Caco-2 (cell line): ENCODE data around the gene IL1RL2. TPM values are rescaled to one million over a fixed set of nuclear protein-coding genes. Genes with fewer than 3 reads are reported as not detected.

ENCODE experiments used
- BruUV-seq: library from RNA; stranded (reverse); fragments of 400-500 nt; replicated peaks from 2 replicates; lab custom pipeline; 2021; lab: Mats Ljungman, UMichigan
- CTCF ChIA-PET: fragments of 300-600 bp; sonication (Branson Sonifier 250); formaldehyde crosslinking; loops from one replicate; lab custom pipeline; 2022; ENCODE audit warnings: antibody characterized with exemption; lab: Charles Lee
- POLR2A ChIA-PET: fragments of 300-600 bp; sonication (Branson Sonifier 250); formaldehyde crosslinking; loops from one replicate; lab custom pipeline; 2022; ENCODE audit warnings: antibody characterized with exemption; lab: Charles Lee
- DNase-seq, 2 experiments: peaks; one replicate each; pipeline versions ENCODE4 v3.0.0 to v3.0.0-alpha.2; 2020 to 2022
- H3K27me3 ChIP-seq: replicated peaks from 2 replicates; pipeline ENCODE4 v1.6.0; 2011; ENCODE audit warnings: low read length; ENCODE audit not compliant: control insufficient read depth, insufficient read depth
- H3K36me3 ChIP-seq: 2 replicates; pipeline ENCODE4 v1.5.1; 2011; ENCODE audit warnings: low read length; ENCODE audit not compliant: control insufficient read depth, insufficient read depth
- H3K4me1 ChIP-seq: fragments of 250-450 bp; sonication (Bioruptor Pico); 2 replicates; pipeline ENCODE4 v1.5.1; 2020; ENCODE audit warnings: mild to moderate bottlenecking
- H3K4me3 ChIP-seq: 2 replicates; pipeline ENCODE4 v1.5.1; 2011; ENCODE audit warnings: low read depth, mild to moderate bottlenecking, control low read depth, low read length
- H3K9me3 ChIP-seq: fragments of 250-450 bp; sonication (Bioruptor Pico); 2 replicates; pipeline ENCODE4 v1.5.1; 2020; ENCODE audit warnings: mild to moderate bottlenecking, moderate library complexity
- H3K27ac Mint-ChIP-seq: one replicate; pipeline ENCODE4 v1.8.0; 2022; ENCODE audit warnings: mixed read lengths; ENCODE audit not compliant: unreplicated experiment
- H3K27me3 Mint-ChIP-seq: one replicate; pipeline ENCODE4 v1.8.0; 2022; ENCODE audit warnings: mixed read lengths; ENCODE audit not compliant: insufficient read depth, unreplicated experiment
- H3K36me3 Mint-ChIP-seq: one replicate; pipeline ENCODE4 v1.8.0; 2022; ENCODE audit warnings: mild to moderate bottlenecking, mixed read lengths; ENCODE audit not compliant: insufficient read depth, unreplicated experiment
- H3K4me1 Mint-ChIP-seq: one replicate; pipeline ENCODE4 v1.8.0; 2022; ENCODE audit warnings: low read depth, mixed read lengths; ENCODE audit not compliant: unreplicated experiment
- H3K4me3 Mint-ChIP-seq: one replicate; pipeline ENCODE4 v1.8.0; 2022; ENCODE audit warnings: mild to moderate bottlenecking, moderate library complexity, mixed read lengths; ENCODE audit not compliant: unreplicated experiment
- H3K9me3 Mint-ChIP-seq: one replicate; pipeline ENCODE4 v1.8.0; 2022; ENCODE audit warnings: mixed read lengths; ENCODE audit not compliant: unreplicated experiment
- intact Hi-C: fragments of 100-400 bp; cut with micrococcal nuclease; formaldehyde crosslinking; loops from one replicate; pipeline ENCODE4 v1.10.0; 2022; ENCODE audit not compliant: unreplicated experiment
- total RNA-seq: library from RNA; stranded (reverse); gene quantifications from 2 replicates; pipeline ENCODE4 v1.2.3, GENCODE V29; 2022
- TF ChIP-seq, protein P1 (sequence below), 2 experiments: fragments of 200-600 bp in 1 of 2; IDR thresholded peaks; 1 replicate in 1 of 2; 2 replicates in 1 of 2; pipeline versions ENCODE4 v1.5.1 to v1.8.0; 2011 to 2022; ENCODE audit warnings: antibody characterized with exemption in 1 of 2, control low read depth in 1 of 2, inconsistent platforms in 1 of 2, low read depth in 1 of 2, low read length in 1 of 2, mild to moderate bottlenecking in 1 of 2, moderate library complexity in 1 of 2; ENCODE audit not compliant: insufficient read depth in 1 of 2, severe bottlenecking in 1 of 2, unreplicated experiment in 1 of 2

The IL1RL2 gene
- total RNA-seq, 1 experiment from 2014 or later: not detected

DNA sequence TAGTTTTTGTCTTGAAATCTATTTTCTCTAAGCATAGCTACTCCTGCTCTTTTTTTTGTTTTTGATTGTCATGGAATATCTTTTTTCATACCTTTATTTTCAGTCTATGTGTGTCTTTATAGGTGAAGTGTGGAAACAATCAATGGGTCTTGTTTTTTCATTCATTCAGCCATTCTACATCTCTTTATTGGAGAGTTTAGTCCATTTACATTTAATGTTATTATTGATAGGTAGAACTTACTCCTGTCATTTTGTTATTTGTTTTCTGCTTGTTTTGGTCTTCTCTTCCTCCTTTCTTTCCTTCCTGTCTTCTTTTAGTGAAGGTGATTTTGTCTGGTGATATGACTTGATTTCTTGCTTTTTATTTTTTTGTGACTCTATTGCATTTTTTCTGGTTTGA lies 17.8 kb downstream of the IL1RL2 start:
- Mint-ChIP-seq H3K27me3 (no peaks in the 10 kb centered on the region), H3K36me3 (no peaks in the 10 kb centered on the region), H3K27ac (no peak overlapping the region), H3K4me1 (no peaks in the 10 kb centered on the region), H3K4me3 (no peak overlapping the region), H3K9me3 (peaks cover 33% of the 10 kb centered on the region)
- ChIA-PET CTCF (no interaction called here), POLR2A (no interaction called here)
- intact Hi-C loops: no loop called here
- no TSS peak for BruUV-seq
- Histone ChIP-seq H3K27me3 (no peaks in the 10 kb centered on the region), H3K36me3 (no peaks in the 10 kb centered on the region), H3K9me3 (no peaks in the 10 kb centered on the region), H3K4me1 (no peaks in the 10 kb centered on the region), H3K4me3 (no peak overlapping the region)
- no peak for DNase-seq
- TF ChIP-seq, protein P1, sequence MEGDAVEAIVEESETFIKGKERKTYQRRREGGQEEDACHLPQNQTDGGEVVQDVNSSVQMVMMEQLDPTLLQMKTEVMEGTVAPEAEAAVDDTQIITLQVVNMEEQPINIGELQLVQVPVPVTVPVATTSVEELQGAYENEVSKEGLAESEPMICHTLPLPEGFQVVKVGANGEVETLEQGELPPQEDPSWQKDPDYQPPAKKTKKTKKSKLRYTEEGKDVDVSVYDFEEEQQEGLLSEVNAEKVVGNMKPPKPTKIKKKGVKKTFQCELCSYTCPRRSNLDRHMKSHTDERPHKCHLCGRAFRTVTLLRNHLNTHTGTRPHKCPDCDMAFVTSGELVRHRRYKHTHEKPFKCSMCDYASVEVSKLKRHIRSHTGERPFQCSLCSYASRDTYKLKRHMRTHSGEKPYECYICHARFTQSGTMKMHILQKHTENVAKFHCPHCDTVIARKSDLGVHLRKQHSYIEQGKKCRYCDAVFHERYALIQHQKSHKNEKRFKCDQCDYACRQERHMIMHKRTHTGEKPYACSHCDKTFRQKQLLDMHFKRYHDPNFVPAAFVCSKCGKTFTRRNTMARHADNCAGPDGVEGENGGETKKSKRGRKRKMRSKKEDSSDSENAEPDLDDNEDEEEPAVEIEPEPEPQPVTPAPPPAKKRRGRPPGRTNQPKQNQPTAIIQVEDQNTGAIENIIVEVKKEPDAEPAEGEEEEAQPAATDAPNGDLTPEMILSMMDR (IDR thresholded peaks at IDR 0.05; ENCODE audit: insufficient read depth in 1 of 2, low read depth in 1 of 2, low read length in 1 of 2, severe bottlenecking in 1 of 2, unreplicated experiment in 1 of 2): no peak

GRCh38 chr2:102206666-102207341 lies 20.0 kb downstream of the IL1RL2 start:
- Histone ChIP-seq H3K9me3 (no peaks in the 10 kb centered on the region), H3K4me1 (no peaks in the 10 kb centered on the region), H3K4me3 (no peak overlapping the region), H3K36me3 (no peaks in the 10 kb centered on the region), H3K27me3 (no peaks in the 10 kb centered on the region)
- Mint-ChIP-seq H3K36me3 (no peaks in the 10 kb centered on the region), H3K4me3 (no peak overlapping the region), H3K9me3 (peaks cover 33% of the 10 kb centered on the region), H3K4me1 (no peaks in the 10 kb centered on the region), H3K27me3 (no peaks in the 10 kb centered on the region), H3K27ac (no peak overlapping the region)
- POLR2A ChIA-PET: no interaction called here
- intact Hi-C loops: no loop called here
- no peak for DNase-seq
- CTCF ChIA-PET: no interaction called here
- BruUV-seq: no TSS peak
- TF ChIP-seq, protein P1 (IDR thresholded peaks at IDR 0.05; ENCODE audit: insufficient read depth in 1 of 2, low read depth in 1 of 2, low read length in 1 of 2, severe bottlenecking in 1 of 2, unreplicated experiment in 1 of 2): no peak

GRCh38 chr2:102208774-102209173 lies 22.0 kb downstream of the IL1RL2 start:
- no TSS peak for BruUV-seq
- no peaks in the 10 kb centered on the region for H3K27me3 ChIP-seq
- no peak for DNase-seq
- no peak overlapping the region for H3K4me3 ChIP-seq
- no peaks in the 10 kb centered on the region for H3K27me3 Mint-ChIP-seq
- no peaks in the 10 kb centered on the region for H3K36me3 ChIP-seq
- no peaks in the 10 kb centered on the region for H3K36me3 Mint-ChIP-seq
- TF ChIP-seq, protein P1 (IDR thresholded peaks at IDR 0.05; ENCODE audit: insufficient read depth in 1 of 2, low read depth in 1 of 2, low read length in 1 of 2, severe bottlenecking in 1 of 2, unreplicated experiment in 1 of 2): no peak
- CTCF ChIA-PET: no interaction called here
- no peaks in the 10 kb centered on the region for H3K9me3 ChIP-seq
- no peaks in the 10 kb centered on the region for H3K4me1 ChIP-seq
- no peak overlapping the region for H3K27ac Mint-ChIP-seq
- intact Hi-C loops: no loop called here
- POLR2A ChIA-PET: no interaction called here
- H3K4me1 Mint-ChIP-seq: no peaks in the 10 kb centered on the region
- H3K9me3 Mint-ChIP-seq: peaks cover 24% of the 10 kb centered on the region
- H3K4me3 Mint-ChIP-seq: no peak overlapping the region
